DMS 273 (cell line): Measurements from ENCODE around the gene UNC93B1.
A peak's percentile ranks its signal among the peaks of the same experiment; 100 is the strongest.

Source experiments
- DNase-seq: peaks from one replicate; lab custom pipeline; 2025; ENCODE audit not compliant: unreplicated experiment; lab: John Stamatoyannopoulos, UW

The UNC93B1 gene

GRCh38 chr11:68024508-68024907, 20.6 kb upstream of the UNC93B1 start:
- no peak for DNase-seq

GRCh38 chr11:68022531-68022930, 18.6 kb upstream of the UNC93B1 start:
- no peak for DNase-seq

- DNase-seq: no peak
Observed at GRCh38 chr11:68021167-68021787, 17.4 kb upstream of the UNC93B1 start.

GRCh38 chr11:68020575-68020974, 16.7 kb upstream of the UNC93B1 start:
- DNase-seq: peak; percentile 56

- no peak for DNase-seq
Observed at GRCh38 chr11:68019486-68019885, 15.6 kb upstream of the UNC93B1 start.

GRCh38 chr11:68018730-68019190, 14.9 kb upstream of the UNC93B1 start:
- no peak for DNase-seq

GRCh38 chr11:68017980-68018729, 14.3 kb upstream of the UNC93B1 start:
- no peak for DNase-seq

GRCh38 chr11:68016904-68017817, 13.3 kb upstream of the UNC93B1 start:
- peak; percentile 56 for DNase-seq

- DNase-seq: peak; percentile 56
Observed at GRCh38 chr11:68016161-68016903, 12.4 kb upstream of the UNC93B1 start.

GRCh38 chr11:68015467-68015866, 11.6 kb upstream of the UNC93B1 start:
- no peak for DNase-seq

GRCh38 chr11:68014947-68015447, 11.1 kb upstream of the UNC93B1 start:
- DNase-seq: no peak

- DNase-seq: peak; percentile 57
Observed at GRCh38 chr11:68014157-68014946, 10.5 kb upstream of the UNC93B1 start.

GRCh38 chr11:68013611-68014156, 9.8 kb upstream of the UNC93B1 start:
- DNase-seq: no peak

GRCh38 chr11:68012843-68013610, 9.1 kb upstream of the UNC93B1 start:
- no peak for DNase-seq

GRCh38 chr11:68012044-68012842, 8.3 kb upstream of the UNC93B1 start:
- no peak for DNase-seq

- DNase-seq: no peak
Observed at GRCh38 chr11:68011051-68011943, 7.4 kb upstream of the UNC93B1 start.
